Vagina (tissue), 2 donors: Measurements from ENCODE around the gene LMBR1L.

Experiments
- CTCF ChIP-seq, 3 experiments: fragments of 450-650 bp in 2 of 3; fragments of 200-600 bp in 1 of 3; sonication (generic) in 1 of 3; IDR thresholded peaks; one replicate each; pipeline ENCODE4 v1.5.1; 2017 to 2019; ENCODE audit warnings: antibody characterized with exemption in 3 of 3, mild to moderate bottlenecking in 2 of 3, moderate library complexity in 2 of 3
- POLR2A ChIP-seq, 2 donors: fragments of 450-650 bp; IDR thresholded peaks; one replicate each; pipeline ENCODE4 v1.6.1; 2017; ENCODE audit warnings: antibody characterized with exemption in 2 of 2, mild to moderate bottlenecking in 2 of 2, moderate library complexity in 2 of 2
- POLR2AphosphoS5 ChIP-seq, 2 donors: sonication (generic); formaldehyde crosslinking; IDR thresholded peaks; one replicate each; pipeline ENCODE4 v1.9.0; 2017; ENCODE audit warnings: antibody characterized with exemption in 2 of 2, mild to moderate bottlenecking in 2 of 2, low read depth in 1 of 2; ENCODE audit not compliant: insufficient read depth in 1 of 2

- no peak for TF ChIP-seq POLR2AphosphoS5 (IDR thresholded peaks at IDR 0.05; ENCODE audit: insufficient read depth in 1 of 2, low read depth in 1 of 2)
- no peak for TF ChIP-seq CTCF (IDR thresholded peaks at IDR 0.05)
- TF ChIP-seq POLR2A (IDR thresholded peaks at IDR 0.05) = no peak
Measured at GRCh38 chr12:49050507-49051372, 59.9 kb downstream of the LMBR1L start.
